ENCODE data around the gene MESP1.
"Not testable (repeated sequence)": the region's sequence is repeated elsewhere in the genome, so short reads cannot be mapped to it uniquely, and the experiment has no call there.

The MESP1 gene, protein sequence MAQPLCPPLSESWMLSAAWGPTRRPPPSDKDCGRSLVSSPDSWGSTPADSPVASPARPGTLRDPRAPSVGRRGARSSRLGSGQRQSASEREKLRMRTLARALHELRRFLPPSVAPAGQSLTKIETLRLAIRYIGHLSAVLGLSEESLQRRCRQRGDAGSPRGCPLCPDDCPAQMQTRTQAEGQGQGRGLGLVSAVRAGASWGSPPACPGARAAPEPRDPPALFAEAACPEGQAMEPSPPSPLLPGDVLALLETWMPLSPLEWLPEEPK

DNA sequence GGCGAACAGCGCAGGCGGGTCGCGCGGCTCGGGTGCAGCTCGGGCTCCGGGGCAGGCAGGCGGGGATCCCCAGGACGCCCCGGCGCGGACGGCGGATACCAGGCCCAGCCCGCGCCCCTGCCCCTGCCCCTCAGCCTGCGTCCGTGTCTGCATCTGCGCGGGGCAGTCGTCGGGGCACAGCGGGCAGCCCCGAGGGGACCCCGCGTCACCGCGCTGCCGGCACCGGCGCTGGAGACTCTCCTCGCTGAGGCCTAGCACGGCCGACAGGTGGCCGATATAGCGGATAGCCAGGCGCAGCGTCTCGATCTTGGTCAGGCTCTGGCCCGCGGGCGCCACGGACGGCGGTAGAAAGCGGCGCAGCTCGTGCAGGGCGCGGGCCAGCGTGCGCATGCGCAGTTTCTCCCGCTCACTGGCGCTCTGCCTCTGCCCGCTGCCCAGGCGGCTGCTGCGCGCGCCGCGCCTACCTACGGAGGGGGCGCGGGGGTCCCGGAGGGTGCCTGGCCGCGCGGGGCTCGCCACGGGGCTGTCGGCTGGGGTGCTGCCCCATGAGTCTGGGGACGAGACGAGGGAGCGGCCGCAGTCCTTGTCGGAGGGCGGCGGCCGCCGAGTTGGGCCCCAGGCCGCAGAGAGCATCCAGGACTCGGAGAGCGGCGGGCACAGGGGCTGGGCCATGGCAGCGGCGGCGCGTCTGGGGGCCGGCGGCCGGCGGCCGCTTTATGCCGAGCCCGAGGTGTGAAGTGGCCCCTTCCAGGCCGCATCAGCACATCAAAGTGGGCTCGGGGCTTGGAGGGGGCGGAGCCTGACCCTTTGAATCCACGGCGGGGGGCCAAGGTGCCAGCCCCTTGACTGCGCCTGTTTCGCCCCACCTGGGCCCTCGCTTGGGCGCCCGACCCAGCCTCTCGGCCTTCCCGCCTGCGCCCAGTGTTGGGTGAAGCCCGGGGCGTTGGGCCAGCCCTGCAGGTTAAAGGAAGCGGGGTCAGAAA is at the start of gene MESP1:
MESP1 (minus strand) TSS at position 690 of the 983 bp plus-strand sequence; CDS start at position 672, 18 bp downstream.
- peak; percentile 98 for DNase-seq (ENCODE audit: low spot score)

DNA sequence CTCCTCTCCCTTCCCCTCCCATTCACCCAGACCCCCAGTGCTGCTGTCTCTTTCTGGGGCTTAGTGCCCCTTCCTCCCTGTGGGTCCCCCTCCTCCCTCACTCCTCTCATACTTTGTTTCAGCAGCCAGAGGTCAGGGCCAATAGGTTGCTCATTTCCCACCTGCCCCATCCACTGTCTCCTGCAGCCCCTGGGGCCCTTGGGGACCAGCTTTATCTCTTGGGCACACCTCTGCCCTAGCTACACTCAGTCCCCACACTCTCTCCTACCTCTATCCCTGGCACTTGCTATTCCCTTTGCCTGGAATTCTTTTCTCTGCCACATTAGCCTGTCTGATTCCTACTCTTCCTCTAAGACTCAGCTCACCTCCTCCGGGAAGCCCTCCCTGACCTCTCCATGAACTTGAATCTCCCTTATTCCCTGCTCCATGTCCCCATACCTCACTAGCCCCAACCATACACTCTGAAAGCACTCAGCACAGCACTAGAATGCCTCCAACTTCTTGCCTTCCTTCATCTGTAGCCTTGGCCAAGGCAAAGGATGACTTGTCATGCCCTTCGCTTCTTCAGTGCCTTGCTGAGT is 49.0 kb upstream of the MESP1 start:
- no peak for DNase-seq (ENCODE audit: low spot score)

DNA sequence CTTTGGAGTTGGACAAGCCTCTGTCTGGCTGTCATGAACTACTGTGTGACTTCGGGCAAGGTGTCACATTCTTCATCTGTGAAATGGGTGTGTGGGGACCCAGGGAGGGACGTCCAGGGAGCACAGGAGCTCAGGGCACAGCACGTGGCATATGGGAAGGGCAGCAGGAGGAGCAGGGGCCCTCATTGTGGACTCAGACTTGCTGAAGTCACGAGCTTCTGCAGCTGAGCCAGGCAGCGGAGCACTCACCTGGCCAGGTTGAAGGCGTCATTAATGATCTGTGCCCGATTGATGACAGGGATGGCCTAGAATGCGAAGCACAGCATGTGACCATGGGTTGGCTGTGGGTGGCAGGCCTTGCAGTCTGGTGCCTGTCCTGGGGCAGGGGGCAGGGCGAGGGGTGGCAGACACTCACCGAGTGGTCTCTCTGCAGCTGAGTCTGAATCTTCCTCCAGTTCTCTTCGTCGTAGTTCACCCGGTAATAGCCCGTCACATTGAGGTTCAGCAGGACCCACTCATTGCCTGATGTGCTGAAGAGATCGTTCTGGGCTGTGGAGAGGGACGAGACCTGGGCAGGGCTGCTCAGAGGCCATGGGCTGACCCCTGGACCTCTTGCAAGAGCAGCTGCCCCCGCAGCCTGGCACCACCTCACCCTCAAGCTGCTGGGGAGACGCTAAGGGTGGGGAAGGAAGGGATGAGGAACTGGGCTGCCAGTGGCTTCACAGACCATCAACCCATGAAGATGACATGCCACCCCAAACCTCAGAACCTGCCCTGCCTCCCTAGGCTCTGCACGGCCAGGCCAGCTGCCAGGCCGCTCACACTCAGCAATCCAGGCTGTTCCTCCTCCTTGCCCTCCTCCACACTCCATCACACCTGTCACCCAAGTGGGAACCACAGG is 48.2 kb upstream of the MESP1 start:
- DNase-seq (ENCODE audit: low spot score), result no peak

DNA sequence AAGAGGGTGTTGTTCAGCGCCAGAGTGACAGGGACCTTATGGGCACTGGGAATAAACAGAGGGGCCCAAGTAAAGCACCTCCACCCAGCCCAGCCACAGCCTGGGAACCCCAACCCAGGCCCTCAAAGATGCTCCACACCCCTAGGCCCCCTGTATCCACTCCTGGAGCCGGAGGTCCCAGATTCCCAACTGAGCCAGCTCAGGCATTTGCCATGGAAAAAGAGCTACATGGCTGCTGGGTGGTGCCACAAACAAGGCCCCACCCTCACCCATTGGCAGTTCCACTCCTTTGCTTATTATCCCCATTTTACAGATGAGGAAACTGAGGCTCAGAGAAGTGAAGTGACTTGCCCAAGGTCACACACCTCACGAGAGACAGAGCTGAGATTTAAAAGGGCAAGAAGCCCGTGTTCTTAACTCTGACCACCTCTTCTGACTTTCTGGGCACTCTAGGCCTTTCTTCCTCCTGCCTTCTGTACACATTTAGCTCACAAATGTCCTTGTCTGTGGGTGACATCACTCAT is 46.7 kb upstream of the MESP1 start:
- DNase-seq (ENCODE audit: low spot score), result no peak

DNA sequence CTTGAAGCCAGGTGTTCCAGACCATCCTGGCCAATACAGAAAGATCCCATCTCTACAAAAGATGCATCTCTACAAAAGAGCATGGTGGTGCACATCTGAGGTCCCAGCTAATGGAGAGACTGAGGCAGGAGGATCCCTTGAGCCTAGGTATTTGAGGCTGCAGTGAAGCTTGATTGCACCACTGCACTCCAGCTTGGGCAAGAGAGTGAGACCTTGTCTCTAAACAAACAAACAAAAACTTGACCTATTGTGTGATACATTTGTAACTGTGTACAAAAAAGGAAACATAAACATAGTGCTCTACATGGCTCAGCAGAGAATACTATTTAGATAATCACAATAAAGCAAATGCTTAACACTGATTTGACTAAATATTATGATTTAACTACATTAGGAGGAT is 44.9 kb upstream of the MESP1 start:
- DNase-seq (ENCODE audit: low spot score), result no peak

DNA sequence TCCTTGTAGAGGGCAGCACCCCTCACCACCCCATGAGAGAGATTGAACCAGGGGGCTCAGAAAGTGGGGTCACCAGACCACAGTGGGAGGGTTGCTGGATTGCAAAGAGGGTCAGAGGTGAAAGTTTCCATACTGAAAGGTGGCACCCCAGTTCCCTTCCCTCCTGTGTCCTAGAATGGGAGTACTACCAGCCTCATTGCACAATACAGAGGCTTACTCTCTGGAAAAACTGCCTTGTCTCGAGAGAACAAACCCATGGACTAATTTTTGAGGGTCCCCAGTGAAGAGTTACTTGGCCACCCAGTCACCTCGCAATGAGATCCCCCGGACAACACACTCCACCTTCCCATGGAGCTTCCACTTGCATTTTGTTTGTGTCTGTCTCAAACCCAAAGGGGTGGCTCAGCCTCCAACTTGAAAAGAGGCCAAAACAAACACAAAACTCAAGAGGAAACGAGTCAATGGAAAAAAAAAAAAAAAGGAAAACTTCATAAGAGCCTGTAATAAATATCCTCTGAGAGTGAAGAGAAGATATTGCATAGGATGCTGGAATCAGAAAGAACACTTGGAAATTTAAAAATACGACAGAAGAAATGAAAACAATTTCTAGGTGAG is 43.7 kb upstream of the MESP1 start:
- DNase-seq (ENCODE audit: low spot score), result no peak

DNA sequence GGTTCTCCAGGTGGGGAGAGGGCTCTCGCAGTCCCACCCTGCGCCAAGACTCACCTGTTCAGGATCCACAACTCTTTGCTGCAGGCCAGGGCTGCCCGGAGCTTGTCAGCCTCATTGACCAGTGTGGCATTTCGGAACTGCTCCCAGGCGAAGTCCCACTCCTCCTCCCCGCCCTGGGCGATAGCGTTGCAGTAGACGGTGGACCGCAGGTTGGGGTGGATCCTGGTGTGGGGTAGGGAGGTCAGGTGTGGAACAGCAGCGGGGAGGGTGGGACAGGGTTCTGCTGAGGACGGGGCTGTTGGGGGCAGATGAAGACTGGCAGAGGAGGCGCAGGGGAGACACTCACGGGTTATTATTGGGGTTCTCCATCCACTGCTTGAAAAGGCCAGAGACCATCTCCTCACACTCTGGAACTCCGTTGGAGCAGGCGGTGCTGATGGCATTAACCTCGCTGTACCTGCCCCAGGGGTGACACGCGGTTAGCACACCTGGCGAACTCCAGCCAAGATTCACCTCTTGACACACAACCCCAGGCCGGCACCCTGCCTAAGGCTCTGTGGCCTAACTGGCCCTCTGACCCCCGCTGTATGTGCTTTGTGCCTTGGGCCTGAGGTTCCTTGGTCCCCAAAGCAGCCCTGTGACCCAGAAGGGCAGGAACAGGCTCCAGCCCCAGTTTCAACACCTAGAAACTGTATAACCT is 41.2 kb upstream of the MESP1 start:
- no peak for DNase-seq (ENCODE audit: low spot score)

DNA sequence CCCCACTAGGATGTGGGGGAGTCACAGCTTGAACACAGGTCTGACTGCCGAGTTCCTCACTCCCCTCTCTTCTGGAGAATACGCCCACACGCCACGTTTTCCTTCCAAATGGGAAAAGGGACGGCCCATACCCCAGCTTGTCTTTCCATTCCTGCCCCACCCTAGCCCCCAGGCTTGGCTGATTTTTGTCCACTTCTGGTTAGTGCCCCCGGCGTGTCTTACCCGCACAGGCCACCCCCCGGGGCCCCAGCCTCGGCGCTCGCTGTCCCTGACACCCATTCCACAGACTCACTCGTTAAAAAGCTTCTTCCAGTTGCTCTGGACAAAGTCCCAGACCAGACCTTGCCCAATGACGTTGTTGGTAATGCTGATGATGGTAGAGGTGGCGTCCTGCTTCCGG is 39.6 kb upstream of the MESP1 start:
- DNase-seq (ENCODE audit: low spot score), result no peak

DNA sequence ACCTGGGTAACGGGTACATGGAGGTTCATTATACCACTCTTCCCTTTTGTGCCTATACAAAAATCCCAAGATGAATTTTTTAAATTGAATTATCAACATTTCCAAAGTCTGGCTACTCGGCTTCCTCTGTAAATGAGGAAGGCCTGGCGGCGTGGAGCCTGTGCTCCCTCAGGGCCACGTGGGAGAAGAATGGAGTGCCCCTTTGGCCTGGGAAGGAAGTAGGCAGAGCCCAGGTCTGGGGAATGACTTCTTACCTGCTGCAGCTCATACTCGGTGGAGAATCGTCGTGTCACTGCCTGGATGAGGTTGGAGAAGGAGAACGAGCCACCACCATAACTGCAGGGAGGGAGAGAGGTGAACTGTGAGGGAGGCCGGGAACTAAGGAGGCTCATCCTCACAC is 39.2 kb upstream of the MESP1 start:
- no peak for DNase-seq (ENCODE audit: low spot score)

DNA sequence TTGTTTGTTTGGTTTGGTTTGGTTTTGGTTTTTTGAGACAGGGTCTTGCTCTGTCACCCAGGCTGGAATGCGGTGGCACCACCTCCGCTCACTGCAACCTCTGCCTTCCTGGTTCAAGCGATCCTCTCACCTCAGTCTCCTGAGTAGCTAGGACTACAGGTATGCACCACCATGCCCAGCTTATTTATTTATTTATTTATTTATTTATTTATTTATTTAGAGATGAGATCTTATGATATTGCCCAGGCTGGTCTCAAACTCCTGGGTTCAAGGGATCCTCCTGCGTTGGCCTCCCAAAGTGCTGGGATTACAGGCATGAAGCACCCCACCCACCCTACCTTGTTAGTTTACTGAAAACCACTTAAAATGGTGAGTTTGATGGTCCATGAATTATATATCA is 37.5 kb upstream of the MESP1 start:
- not testable (repeated sequence) for DNase-seq (ENCODE audit: low spot score)

DNA sequence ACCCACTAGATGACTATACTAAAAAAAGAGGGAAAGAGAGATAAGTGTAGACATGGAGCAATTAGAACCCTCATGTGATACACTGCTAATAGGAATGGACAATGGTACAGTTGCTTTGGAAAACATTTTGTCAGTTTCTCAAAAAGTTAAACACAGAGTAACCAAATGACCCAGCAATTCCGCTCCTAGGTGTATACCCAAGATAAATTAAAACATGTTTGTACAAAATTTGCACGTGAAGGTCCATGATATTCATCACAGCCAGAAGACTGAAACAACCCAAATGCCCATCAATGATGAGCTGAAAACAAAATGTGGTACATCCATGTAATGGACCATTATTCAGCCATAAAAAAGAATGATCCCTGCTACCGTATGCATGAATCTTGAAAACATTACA is 36.9 kb upstream of the MESP1 start:
- DNase-seq (ENCODE audit: low spot score), result no peak

DNA sequence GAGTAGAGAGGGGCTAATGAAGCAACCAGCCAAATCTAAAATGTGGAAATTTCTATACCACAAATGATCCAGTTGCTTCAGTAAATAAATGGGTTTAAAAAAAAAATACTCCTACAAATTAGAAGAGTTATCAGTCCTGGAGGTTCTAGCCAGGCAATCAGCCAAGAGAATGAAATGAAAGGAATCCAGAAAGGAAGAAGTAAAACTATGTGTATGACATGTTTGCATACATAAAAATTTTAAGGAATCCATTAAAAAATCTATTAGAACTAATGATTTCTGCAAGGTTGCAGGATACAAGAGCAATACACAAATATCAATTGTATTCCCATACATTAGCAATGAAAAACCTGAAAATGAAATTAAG is 34.7 kb upstream of the MESP1 start:
- DNase-seq (ENCODE audit: low spot score), result no peak

DNA sequence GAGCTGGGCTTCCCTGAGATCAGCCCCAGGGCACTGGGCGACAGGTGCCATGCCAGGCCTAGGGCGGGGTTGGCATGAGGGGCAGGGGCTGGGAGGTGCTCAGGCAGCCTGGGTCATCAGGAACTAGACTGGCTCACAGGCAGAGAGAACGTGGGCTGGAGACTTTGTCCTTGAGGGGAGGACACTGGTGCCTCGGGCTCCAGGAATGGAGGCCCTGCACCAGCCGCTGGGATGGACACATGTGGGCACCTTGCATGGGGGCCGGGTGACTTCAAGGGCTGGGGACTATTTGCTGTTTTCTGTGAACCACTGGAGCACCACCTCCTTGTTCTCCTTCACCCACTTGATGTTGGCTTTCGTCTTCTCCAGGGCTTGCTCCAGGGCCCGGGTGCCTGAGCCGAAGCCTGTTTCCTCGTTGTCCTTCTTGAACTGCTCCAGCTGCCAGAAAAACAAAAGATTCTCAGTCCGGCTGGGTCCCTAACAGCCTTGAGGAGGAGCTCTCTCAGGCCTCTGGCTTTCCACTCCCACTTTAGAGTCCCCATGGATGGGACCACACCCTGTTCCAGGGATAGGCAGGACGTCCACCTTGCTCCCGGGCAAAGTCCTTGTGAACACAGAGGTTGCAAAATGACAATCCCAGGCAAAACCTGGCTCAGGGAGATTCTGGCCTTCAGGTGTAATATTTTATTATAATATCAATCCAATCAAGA is 34.2 kb upstream of the MESP1 start:
- peak; percentile 99 for DNase-seq (ENCODE audit: low spot score)

DNA sequence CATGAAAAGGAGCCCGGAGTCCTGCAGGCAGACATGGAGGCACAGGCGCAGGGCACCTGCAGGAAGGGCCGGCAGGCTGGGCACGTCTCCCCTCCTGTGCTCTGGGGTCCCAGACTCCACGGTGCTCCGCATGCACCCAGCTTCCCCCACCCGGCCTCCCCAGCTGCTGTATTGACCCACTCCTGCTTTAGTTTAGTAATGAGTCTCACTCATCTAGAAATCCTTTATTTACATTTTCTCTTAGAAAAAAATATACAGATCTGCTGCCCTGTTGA is 33.6 kb upstream of the MESP1 start:
- DNase-seq (ENCODE audit: low spot score), result no peak

DNA sequence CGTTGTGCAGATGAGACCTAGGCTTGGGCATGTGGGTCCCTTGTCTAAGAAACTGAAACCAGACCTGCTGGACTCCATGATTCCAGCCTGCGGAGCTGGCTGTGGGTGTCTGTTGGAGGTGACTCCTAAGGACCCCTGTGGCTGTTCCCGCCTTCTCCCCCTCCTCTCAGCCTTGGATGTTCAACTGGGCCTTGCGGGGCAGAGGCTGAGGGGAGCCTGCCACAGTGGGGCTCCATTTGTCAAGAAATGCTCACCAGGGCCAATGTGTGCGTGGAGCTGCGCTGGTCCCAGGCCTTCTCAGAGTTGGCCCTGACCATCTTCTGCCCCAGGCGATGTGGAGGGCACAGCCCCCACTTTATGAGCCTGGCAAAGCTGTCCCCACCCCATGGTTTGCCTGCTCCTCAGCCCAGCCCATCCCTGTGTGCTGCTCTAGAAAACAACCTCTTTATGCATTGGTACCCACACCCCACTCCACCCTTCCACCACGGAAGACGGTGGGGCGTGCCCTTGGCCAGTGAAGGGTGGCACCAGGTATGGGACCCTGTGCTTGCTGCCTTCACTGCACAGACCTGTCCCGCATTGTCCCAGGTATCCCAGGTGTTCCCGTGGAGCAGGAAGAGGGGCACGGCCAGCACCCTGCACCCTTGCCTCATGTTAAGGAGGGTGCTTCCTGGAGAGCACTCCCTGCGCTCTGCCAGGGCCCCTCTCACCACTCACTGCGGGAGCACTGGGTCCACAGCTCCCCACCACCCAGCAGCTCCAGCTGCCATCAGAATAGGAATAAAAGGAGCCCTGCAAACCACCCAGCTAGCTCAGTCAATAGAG is 33.0 kb upstream of the MESP1 start:
- DNase-seq (ENCODE audit: low spot score), result no peak

DNA sequence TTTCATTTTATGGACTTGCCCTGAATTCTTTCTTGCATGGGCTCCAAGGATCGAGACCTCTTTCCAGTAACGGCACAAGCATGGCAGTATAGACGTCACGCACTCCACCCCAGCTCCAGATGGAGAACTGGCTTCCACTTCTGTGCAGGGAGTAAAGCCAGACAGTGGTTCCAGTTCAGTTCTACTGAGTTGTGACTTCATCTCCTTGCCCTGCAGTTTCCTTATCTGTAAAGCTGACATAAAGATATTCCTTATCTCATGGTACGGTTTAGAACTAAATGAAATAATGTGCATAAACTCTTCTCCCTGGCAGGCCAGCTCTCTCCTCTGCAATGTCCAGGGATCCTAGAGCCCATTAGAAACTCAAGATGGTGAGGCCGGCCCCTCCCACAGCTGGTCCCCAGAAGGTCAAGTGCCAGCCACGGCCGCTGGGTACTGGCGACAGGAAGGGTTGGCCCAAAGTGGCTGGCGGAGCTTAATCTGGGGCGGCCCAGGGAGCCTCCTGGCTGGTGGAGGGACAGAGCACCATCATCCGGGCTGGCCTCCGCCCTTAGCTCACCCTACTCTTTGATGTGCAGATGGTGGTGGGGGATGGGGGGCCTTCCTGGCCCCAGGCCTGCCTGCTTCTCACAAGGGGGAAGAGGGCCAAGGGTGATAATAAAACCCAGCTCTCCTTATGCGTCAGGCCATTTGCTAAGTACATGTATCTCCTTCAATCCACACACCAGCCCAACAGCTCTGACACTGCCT is 32.2 kb upstream of the MESP1 start:
- no peak for DNase-seq (ENCODE audit: low spot score)

DNA sequence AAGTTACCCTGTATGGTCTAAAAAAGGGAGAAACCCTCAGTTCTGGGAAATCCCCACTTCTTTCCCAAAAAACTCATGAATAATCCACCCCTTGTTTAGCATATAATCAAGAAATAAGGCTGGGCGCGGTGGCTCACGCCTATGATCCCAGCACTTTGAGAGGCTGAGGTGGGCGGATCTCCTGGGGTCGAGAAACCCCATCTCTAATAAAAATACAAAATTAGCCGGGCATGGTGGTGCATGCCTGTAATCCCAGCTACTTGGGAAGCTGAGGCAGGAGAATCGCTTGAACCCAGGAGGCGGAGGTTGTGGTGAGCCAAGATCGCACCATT is 31.5 kb upstream of the MESP1 start:
- not testable (repeated sequence) for DNase-seq (ENCODE audit: low spot score)

DNA sequence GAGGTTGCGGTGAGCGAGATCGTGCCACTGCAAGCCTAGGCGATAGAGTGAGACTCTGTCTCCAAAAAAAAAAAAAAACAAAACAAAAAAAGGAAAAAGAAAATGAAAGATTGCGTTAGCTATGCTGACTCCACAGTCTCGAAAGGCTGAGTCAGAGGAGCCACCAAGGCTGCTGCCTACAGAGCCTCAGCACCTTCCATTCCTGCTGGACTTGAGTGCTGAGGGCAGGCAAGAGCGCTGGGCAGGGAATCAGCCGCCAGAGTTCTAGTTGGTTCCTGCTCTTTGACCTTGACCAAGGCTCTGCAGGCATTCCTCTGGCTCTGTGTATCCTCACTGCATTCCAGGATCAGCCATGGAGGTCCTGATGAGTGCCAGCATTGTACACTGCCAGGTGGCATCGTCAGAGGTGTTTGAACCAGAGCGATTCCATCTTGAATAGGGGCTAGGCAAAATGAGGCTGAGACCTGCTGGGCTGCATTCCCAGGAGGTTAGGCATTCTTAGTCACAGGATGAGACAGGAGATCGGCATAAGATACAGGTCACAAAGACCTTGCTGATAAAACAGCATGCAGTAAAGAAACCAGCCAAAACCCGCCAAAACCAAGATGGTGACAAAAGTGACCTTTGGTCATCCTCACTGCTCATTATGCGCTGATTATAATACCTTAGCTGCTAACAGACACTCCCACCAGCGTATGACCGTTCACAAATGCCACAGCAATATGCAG is 31.0 kb upstream of the MESP1 start:
- DNase-seq (ENCODE audit: low spot score), result peak; percentile 54

All from HuH-7.5 (cell line).